ENCODE results near the gene LINC01488.

DNA sequence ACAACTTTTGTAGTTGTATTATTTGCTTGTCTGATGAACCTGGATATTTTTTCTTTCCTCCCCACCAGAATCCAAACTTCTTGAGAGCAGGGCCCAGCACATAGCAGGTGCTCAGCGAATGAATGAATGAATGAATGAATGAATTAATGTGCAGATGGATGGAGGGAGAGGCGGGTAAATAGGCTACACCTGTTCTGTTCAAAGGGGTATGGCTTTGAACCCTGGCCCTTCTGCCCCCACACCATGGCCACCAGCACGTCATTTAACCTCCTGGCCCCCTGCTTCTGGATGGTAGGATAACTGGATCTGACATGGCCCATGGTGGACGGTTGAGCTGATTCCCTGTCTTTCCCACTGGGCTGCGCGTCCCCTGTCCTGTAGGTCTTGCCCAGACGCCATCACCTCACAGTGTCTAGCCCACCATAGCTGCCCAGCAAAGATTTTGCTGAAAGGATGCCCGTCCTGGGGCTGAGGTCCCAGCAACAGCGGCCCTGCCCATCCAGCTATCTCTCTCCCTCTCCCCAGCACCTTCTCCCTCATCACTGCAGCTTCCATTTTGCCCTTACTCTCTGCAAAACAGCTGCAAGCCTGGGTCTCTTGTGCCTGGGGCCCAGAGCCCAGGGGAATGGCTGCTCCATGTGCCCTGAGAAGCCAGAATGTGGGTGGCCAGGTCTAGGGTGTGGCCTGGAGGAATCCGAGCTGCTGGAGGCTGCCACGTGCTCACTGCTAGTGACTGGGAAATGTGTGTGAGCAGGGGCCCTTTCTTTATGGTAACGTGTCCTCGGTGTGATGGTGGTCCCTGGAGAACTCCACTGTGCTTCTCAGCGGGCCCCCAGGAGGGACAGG, 49.3 kb upstream of the LINC01488 start:
- TF ChIP-seq SP1 (IDR thresholded peaks at IDR 0.05; ENCODE audit: low read depth) (no peak), POLR2A (IDR thresholded peaks at IDR 0.05; ENCODE audit: borderline replicate concordance, extremely low read depth, insufficient read depth, insufficient read length) (no peak), EZH2phosphoT487 (IDR thresholded peaks at IDR 0.05; ENCODE audit: borderline replicate concordance) (no peak), YY1 (IDR thresholded peaks at IDR 0.05; ENCODE audit: extremely low read depth, insufficient replicate concordance, low read depth, low read length) (no peak), POLR2AphosphoS5 (IDR thresholded peaks at IDR 0.05; ENCODE audit: low read depth, low read length) (no peak), CEBPB (IDR thresholded peaks at IDR 0.05; ENCODE audit: low read depth) (no peak), EZH2 (IDR thresholded peaks at IDR 0.05) (no peak)
- TF ChIP-seq, protein P1, sequence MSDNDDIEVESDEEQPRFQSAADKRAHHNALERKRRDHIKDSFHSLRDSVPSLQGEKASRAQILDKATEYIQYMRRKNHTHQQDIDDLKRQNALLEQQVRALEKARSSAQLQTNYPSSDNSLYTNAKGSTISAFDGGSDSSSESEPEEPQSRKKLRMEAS (IDR thresholded peaks at IDR 0.05) = no peak
- TF ChIP-seq, protein P2, sequence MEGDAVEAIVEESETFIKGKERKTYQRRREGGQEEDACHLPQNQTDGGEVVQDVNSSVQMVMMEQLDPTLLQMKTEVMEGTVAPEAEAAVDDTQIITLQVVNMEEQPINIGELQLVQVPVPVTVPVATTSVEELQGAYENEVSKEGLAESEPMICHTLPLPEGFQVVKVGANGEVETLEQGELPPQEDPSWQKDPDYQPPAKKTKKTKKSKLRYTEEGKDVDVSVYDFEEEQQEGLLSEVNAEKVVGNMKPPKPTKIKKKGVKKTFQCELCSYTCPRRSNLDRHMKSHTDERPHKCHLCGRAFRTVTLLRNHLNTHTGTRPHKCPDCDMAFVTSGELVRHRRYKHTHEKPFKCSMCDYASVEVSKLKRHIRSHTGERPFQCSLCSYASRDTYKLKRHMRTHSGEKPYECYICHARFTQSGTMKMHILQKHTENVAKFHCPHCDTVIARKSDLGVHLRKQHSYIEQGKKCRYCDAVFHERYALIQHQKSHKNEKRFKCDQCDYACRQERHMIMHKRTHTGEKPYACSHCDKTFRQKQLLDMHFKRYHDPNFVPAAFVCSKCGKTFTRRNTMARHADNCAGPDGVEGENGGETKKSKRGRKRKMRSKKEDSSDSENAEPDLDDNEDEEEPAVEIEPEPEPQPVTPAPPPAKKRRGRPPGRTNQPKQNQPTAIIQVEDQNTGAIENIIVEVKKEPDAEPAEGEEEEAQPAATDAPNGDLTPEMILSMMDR (IDR thresholded peaks at IDR 0.05 in 2 of 3, conservative IDR thresholded peaks at IDR 0.05 in 1 of 3; ENCODE audit: borderline replicate concordance in 1 of 3, insufficient read depth in 1 of 3, low read depth in 2 of 3, low read length in 2 of 3) = no peak
- TF ChIP-seq, protein P3, sequence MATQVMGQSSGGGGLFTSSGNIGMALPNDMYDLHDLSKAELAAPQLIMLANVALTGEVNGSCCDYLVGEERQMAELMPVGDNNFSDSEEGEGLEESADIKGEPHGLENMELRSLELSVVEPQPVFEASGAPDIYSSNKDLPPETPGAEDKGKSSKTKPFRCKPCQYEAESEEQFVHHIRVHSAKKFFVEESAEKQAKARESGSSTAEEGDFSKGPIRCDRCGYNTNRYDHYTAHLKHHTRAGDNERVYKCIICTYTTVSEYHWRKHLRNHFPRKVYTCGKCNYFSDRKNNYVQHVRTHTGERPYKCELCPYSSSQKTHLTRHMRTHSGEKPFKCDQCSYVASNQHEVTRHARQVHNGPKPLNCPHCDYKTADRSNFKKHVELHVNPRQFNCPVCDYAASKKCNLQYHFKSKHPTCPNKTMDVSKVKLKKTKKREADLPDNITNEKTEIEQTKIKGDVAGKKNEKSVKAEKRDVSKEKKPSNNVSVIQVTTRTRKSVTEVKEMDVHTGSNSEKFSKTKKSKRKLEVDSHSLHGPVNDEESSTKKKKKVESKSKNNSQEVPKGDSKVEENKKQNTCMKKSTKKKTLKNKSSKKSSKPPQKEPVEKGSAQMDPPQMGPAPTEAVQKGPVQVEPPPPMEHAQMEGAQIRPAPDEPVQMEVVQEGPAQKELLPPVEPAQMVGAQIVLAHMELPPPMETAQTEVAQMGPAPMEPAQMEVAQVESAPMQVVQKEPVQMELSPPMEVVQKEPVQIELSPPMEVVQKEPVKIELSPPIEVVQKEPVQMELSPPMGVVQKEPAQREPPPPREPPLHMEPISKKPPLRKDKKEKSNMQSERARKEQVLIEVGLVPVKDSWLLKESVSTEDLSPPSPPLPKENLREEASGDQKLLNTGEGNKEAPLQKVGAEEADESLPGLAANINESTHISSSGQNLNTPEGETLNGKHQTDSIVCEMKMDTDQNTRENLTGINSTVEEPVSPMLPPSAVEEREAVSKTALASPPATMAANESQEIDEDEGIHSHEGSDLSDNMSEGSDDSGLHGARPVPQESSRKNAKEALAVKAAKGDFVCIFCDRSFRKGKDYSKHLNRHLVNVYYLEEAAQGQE (IDR thresholded peaks at IDR 0.05; ENCODE audit: low read depth) = no peak
